ENCODE data around the gene PMM2. TPM values are rescaled to one million over a fixed set of nuclear protein-coding genes. Genes with fewer than 3 reads are reported as not detected.
"Not testable (repeated sequence)": the region's sequence is repeated elsewhere in the genome, so short reads cannot be mapped to it uniquely, and the experiment has no call there.

PMM2 gene
- polyA plus RNA-seq, 10 donors, result 18.0 to 25.5 (median 20.3) TPM

DNA sequence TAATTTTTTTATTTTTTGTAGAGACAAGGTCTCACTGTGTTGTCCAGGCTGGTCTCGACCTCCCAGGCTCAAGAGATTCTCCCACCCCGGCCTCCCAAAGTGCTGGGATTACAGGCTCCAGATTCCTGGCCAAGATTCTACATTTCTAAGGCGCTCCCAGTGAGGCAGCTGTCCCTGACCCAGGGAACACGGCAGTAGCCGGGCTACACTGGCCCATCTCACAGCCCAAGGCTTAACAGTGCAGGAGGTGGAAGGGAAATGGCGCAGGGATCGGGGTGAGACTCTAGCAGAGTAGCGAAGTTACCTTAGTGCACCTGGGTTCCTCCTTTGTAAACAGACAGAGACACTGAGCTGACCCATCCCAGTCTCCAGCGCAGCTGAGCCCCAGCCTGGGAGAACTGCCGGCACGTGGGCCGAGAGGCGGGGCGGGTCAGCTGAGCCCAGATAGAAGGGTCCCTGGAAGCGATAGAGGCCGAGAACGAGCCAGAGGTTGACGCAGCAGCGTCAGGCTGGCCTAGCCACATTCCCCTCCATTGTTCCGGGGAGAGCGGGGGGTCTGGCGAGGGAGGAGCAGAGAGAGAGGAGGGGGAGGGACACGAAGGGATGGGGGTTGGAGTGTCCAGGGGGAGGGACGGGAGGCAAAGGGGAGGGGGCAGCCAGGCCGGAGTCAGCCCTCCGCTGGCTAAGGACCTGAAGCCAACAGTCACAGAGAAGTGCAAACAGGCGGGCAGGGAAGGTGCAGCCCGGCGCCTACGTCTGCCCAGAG lies 68.7 kb downstream of the PMM2 start:
- DNase-seq, result peak in 2 of 3 donors; percentile 78 to 90

DNA sequence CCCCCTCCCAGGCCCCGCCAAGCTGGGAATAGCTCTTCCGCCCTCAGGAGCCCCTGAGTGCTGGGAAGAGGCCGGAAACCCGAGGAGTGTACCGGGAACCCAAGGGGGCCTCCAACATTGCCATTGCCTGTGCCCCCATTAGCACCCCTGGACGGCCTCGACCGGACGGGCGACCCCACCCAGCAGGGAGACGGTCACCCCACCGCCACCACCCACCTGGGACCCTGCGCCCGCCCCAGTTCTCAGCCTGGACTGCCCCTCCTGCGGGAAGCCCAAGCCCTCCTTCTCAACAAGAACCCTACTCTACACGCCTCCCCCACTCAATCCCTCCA lies 69.2 kb downstream of the PMM2 start:
- DNase-seq, result no peak

DNA sequence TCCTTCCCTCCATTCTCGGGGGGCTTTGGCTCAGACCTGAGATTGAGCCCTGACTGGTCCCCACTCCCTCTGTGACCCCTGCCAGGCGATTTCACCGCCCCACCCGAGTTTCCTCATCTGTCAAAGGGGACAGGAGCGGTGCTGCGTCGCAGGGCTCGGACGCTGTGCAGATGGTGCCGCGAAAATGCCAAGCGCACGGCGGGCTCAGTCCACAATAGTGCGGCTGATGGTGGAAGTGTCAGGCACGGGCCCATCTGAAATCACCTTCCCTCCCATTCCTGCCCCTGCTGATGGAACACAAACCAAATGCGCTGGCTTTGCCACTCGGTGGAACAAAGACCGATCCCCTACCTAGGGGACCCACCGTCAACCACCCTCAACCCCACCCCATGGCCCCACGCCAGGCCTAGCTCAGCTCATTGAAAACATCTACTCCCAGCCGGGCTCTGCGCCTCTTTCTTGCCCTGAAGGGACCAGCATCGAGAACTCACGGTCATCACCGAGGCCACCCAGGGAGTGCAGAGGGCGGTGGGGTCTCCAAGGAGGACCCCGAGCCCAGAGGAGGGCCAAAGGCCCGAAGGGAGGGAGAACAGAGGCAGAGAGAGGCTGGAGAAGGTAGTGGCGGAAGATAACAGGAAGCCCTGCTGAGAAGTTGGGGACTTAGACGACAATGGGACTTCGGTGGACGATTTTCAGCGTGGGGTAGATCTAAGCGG lies 69.7 kb downstream of the PMM2 start:
- peak in 1 of 3 donors; percentile 75 for DNase-seq

DNA sequence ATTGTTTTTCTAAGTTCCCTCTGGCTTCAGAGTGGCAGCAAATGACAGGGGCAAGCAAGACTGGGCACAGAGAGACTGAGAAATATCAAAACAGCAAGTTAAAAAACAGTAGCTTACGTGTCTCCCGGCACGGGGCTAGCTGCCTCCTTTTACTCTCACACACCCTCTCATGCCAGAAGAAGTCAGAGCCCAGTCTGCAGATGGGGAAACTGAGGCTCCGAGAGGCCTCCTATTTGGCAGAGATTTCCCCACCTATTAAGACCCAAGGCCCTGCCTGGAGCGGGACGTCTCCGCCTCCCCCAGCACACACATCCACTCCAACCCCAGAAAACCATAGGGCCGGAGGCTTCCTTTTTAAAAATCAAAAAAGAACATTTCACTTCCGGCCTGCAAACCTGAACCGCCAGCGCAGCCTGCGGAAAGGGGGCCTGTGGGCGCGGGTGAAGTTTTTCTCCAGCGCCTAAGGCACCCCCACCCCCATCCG lies 70.3 kb downstream of the PMM2 start:
- DNase-seq, result peak in 1 of 3 donors; percentile 46

DNA sequence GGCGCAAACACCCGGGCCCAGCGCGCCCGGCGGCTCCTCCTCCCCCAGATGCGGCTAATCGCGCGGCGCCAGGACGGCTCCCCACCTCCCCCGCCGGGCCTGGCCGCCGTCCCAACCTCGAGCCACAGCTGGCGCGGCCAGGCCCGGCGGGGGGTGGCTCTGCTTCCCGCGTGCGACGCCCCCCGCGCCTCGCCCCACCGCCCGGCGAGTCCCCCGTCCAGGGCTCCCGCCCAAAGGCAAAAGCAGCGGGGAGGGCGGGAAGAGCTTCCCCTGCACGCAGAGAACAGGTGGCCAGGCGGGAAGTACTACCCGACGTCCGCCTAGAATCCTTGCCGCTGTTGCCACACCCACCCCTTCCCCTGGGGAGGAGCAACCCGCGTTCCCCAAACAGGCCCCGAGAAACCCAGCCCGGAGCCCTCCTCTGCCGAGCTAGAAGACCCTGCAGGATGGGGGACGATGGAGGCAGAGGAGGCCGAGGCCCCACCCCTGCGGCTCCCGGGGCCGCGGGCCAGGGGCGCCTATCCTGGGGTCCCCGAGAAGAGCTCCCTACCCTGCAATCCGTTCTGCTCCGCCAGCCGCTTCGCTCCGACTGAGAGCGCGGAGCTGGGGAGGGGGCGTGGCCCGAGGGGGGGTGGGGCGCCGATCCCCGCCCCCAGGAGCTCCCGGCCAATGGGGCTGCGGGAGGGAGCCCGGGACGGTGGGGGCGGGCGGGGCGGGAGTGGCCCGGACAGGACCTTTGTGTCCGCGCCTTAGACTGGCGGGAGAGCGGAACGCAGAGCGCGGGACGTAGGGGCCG lies 71.0 kb downstream of the PMM2 start, which contains the start of gene CARHSP1:
Gene CARHSP1, minus strand, starts transcription at position 591 of the 796 bp plus-strand sequence. CDS start 9,678 bp downstream, outside the sequence.
- peak; percentile 92 to 96 (median 92) for DNase-seq

DNA sequence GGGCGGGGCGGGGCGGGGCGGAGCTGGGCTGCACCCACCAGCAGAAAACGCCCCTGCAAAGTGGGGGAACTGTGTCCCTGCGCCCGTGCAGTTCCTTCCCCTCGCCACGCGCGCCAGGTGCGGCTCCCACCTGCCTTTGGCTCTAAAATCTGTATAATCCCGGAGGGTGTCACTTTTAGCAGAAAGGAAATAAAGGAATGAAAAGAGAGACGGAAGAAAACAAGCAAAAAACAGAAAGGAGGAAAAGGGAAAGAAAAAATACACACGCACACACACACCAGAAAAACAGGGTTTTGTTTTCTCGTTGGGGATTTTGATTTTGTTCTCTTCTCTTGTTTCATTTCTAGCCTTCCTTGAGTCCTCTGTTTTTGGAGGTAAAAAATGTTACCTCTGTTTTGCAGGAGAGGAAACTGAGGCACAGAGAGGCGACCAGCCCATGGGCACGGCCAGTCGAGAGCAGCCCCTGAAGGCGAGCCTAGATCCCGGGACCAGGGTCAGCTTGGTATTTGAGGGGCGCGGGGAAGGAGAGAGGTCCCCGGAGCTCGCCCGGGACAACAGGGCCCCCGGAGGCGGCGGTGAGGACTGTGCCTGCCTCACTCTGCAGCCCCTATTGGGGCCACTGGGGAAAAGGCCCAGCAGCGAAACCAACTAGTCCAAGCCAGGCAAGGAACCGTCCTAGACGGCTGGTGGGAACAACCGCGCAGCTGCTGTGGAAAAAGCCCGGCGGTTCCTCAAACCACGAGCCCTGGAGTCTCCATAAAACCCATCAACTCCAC lies 71.8 kb downstream of the PMM2 start:
- no peak for DNase-seq

DNA sequence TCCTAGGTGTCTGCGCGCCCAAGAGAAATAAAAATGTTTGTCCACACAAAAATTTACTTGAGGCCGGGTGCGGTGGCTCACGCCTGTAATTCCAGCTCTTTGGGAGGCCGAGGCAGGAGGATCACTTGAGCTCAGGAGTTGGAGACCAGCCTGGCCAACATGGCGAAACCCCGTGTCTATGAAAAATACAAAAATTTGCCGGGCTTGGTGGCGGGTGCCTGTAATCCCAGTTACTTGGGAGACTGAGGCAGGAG lies 72.3 kb downstream of the PMM2 start:
- DNase-seq, result not testable (repeated sequence)

DNA sequence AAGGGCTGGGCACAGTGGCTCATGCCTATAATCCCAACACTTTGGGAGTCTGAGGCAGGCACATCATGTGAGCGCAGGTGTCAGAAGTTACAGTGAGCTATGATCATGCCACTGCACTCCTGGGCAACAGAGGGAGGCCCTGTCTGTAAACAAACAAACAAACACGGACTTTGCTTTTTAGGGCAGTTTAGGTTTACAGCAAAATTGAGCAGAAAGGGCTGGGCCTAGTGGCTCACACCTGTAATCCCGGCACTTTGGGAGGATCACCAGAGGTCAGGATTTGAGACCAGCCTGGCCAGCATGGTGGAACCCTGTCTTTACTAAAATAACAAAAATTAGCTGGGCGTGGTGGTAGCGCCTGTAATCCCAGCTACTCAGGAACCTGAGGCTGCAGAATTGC lies 74.4 kb downstream of the PMM2 start:
- no peak for DNase-seq

DNA sequence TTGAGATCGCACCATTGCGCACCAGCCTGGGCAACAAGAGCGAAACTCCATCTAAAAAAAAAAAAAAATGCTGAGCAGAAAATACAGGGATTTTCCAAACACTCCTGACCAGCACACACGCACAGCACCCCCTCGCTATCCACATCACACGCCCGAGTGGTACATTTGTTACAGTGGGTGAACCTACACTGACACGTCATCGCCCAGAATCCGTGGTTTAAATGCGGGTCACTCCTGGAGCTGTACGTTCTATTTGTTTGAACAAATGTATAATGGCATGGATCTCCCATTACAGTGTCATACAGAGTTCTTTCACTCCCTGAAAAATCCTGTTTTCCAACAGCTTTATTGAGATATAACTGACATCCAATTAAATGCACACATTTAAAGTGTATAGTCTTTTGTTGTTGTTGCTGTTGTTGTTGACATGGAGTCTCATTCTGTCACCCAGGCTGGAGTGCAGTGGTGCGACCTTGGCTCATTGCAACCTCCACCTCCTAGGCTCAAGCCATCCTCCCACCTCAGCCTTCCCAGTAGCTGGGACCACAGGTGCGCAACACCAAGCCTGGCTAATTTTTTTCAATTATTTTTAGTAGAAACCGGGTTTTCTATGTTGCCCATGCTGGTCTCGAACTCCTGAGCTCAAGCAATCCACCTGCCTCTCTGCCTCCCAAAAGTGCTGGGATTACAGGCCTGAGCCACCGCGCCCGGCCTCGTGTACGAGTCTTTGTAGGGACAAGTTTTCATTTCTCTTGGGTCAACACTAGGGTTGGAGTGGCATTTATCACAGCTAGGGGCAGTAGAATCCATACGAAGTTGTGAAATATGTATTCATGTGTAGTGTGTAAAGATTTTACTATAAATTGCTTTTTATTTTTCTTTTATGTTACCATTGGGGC lies 75.6 kb downstream of the PMM2 start:
- DNase-seq, result no peak

DNA sequence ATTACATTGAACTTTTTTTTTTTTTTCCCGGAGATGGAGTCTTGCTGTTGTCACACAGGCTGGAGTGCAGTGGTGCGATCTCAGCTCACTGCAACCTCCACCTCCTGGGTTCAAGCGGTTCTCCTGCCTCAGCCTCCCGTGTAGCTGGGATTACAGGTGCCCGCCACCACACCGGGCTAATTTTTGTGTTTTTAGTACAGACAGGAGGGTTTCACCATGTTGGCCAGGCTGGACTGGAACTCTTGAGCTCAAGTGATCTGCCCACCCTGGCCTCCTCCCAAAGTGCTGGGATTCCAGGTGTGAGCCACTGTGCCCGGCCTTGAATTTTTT lies 76.2 kb downstream of the PMM2 start:
- DNase-seq, result not testable (repeated sequence)

DNA sequence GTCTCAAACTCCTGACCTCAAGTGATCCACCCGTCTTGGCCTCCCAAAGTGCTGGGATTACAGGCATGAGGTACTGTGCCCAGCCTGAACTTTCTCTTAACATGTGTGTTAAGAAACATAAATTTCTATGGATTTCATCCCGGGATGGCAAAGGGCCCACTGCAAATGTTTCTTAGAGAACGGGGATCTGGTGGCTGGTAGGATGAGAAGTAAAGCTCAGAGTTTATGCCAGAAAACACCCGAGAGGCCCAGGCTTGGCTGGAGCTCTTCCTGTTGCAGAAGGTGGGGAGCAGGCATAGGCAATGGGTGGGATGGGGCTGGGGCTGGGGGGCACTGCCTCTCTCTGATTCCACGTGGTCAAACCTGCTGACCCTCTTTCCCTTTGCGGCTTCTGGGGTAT lies 76.7 kb downstream of the PMM2 start:
- DNase-seq, result peak in 1 of 3 donors; percentile 68

DNA sequence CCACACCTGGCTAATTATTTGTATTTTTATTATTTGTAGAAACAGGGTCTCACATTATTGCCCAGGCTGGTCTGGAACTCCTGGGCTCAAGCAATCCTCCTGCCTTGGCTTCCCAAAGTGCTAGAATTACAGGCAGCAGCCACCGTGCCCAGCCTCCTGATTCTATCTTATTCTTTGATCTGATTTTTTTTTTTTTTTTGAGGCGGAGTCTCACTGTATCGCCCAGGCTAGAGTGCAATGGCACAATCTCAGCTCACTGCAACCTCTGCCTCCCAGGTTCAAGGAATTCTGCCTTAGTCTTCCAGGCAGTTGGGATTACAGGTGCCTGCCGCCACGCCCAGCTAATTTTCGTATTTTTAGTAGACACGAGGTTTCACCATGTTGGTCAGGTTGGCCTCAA lies 77.7 kb downstream of the PMM2 start:
- not testable (repeated sequence) for DNase-seq

DNA sequence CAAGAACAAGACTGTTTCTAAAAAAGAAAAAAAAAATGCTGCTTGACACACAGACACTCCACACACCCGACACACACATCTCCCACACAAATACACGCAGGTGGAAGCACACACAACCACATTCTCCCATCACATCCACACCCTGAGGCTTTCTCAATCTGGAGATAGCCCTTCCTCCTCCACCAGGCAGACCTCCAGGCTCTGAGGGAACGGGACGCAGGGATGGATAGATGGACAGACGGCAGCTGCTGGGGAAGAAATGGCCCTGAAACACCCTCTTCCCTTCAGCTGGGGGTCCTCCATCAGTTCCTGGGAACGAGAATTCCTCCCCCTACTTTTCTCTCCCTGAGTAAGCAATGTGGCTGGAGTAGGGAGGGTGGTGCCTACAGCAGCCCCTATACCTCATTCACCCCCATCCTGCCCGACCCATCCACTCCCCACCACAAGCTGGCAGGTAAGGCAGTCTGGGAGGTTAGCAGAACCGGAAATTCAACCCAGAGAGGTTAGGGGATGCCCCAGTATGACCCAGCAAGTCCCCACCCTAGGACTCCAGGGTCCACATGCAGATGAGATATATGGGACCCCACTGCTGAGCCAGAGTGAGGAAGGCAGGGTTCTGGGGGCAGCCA lies 80.4 kb downstream of the PMM2 start:
- DNase-seq, result no peak

DNA sequence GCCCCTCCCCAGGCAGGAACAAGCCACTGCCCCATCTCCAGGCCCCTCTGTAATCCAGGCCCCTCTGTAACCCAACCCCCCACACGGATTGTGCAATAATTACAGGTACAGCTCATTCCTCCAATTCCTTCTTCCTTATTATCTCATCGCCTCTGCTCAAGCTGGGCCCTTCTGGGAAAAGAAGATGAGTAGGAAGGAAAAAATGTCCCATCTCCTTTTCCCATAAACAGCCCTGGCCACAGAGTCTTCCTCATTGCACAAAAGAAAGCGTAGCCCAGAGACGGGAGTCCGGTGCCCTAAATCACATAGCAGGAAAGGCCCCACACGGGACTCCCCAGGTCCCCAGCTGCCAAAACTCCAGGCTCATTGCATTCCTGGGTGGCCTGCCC lies 80.9 kb downstream of the PMM2 start:
- peak in 1 of 3 donors; percentile 77 for DNase-seq

DNA sequence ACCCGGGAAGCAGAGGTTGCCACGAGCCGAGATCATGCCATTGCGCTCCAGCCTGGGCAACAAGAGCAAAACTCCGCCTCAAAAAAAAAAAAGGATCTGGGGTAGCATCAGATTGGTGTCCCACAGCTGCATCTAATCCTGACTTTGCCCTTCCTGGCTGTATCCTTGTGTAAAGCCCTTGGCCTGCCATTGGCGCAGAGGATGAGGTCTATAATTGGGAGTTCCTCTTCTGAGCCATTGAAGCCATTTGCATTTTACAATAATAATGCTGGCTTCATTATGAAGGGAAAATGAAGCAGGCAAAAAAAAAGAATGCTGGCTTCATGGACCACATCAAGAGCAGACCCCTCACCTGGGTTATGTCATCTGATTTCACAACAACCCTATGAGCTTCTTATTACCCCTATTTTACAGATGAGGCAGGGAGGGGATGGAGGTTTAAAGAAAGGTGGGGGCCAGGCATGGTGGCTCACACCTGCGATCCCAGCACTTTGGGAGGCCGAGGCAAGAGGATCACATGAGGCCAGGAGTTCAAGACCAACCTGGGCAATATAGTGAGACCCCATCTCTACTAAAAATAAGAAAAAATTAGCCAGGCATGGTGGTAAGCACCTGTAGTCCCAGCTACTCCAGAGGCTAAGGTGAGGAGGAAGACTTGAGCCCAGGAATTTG lies 83.3 kb downstream of the PMM2 start:
- no peak for DNase-seq

DNA sequence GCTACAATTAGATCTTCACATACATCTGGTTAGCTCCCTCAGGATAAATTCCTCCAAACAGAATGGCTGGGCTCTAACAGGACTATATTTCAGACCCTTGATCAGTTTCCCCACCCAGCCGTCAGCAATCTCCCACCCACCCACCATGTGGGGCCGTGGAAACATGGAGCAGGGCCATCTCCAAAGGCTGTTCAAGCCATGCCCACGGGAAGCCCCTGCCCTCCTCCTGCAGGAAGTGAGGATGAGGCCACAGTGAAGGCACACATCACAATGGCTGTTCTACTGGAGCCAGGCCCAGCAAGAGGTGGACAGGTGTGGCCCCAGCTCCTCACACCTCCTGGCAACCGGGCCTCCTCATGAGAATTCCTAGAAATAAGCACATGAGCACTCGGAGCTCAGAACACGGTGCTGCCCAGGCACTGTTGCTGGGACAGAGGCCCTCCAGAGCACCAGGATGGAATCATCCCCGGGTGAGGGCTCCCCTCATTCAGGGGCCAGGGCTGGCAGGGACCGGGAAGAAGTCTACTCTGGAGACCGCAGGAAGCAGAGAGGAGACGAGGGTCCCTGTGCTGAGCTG lies 84.5 kb downstream of the PMM2 start, which contains the start of gene LITAFD:
Gene LITAFD, plus strand, starts transcription at position 311 of the 577 bp plus-strand sequence. CDS start 2,005 bp downstream, outside the sequence.
- DNase-seq, result no peak

DNA sequence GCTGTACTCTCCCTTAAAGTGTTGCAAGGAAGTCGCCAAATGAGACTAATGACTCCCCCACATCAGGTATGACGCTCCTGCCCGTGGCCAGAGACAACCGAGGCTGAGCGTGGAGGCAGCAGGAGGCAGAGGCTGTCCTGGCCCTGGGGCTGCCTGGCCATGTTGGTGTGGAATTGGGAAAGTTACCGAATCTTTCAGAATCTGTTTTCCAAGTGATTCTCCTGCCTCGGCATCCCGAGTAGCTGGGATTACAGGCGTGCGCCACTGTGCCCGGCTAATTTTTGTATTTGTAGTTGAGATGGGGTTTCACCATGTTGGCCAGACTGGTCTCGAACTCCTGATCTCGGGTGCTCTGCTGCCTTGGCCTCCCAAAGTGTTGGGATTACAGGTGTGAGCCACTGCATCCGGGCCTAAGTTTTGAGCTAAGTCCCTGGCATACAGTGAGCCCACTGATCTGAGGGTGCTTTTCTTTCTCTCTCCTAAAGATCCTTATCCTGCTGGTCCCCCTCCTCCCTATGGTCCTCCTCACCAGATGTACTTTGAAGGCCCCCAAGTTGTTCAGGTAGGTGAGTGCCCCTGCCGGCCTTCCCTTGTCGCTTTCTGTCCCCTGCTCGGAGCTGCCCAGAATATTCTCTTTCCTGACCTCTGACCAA lies 85.2 kb downstream of the PMM2 start:
- no peak for DNase-seq
